BLaER1 (cell line): ENCODE results near the gene MTA3.

Experiments
- H3K27ac ChIP-seq: shearing (Covaris generic); formaldehyde crosslinking; 2 replicates; pipeline ENCODE4 v1.8.1; 2022
- H3K27me3 ChIP-seq: shearing (Covaris generic); formaldehyde crosslinking; 2 replicates; pipeline ENCODE4 v1.8.1; 2022
- H3K36me3 ChIP-seq: shearing (Covaris generic); formaldehyde crosslinking; 2 replicates; pipeline ENCODE4 v1.8.1; 2022
- H3K4me1 ChIP-seq: shearing (Covaris generic); formaldehyde crosslinking; 2 replicates; pipeline ENCODE4 v1.8.1; 2022
- H3K4me2 ChIP-seq: shearing (Covaris generic); formaldehyde crosslinking; 2 replicates; pipeline ENCODE4 v1.8.1; 2022
- H3K4me3 ChIP-seq: shearing (Covaris generic); formaldehyde crosslinking; 2 replicates; pipeline ENCODE4 v1.8.1; 2022
- H3K9ac ChIP-seq: shearing (Covaris generic); formaldehyde crosslinking; 2 replicates; pipeline ENCODE4 v1.8.1; 2022
- H3K9me3 ChIP-seq: shearing (Covaris generic); formaldehyde crosslinking; 2 replicates; pipeline ENCODE4 v1.8.1; 2022
- H4K20me1 ChIP-seq: shearing (Covaris generic); formaldehyde crosslinking; 2 replicates; pipeline ENCODE4 v1.8.1; 2022
- Cebpa-rat ChIP-seq: shearing (Covaris generic); IDR thresholded peaks from 2 replicates; pipeline ENCODE4 v1.8.1; 2022

MTA3 gene

DNA sequence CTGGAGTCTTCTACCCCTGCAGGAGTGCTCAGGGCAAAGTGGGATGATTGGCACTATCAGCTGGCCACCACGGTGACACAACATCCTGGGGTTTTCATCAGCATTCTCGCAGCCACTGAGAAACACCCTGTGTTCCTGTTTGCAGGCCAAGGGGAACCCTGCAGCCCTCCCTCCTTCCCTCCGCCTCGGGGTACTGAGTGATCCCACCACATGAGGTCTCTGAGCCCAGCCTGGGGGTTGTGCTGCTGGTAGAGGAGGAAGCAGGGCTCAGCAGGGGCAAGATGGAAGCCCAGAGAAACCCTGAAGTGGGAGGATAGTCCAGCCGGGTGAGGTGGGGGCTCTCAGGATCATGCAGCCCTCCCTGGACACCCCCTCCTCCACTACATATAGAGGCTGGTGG is 195.7 kb downstream of the MTA3 start, which contains the start of gene OXER1:
OXER1 (minus strand) TSS at position 40 of the 400 bp plus-strand sequence. CDS start 73 bp downstream, outside the sequence.
- no peaks in the 10 kb centered on the region for H3K27me3 ChIP-seq
- H3K36me3 ChIP-seq = peaks cover 21% of the 10 kb centered on the region; the same call in 1 of the 2 replicates
- H3K27ac ChIP-seq = 0 out of 2 replicates have a peak within 1 kb of the TSS, but pooled peaks have one; percentile 1
- peaks cover 12% of the 10 kb centered on the region; the same call in 1 of the 2 replicates for H3K4me1 ChIP-seq
- H3K4me3 ChIP-seq = no peak within 1 kb of the TSS
- no peak within 1 kb of the TSS for H3K9ac ChIP-seq
- H4K20me1 ChIP-seq = no peaks in the 10 kb centered on the region
- no peak for TF ChIP-seq Cebpa-rat
- H3K4me2 ChIP-seq = no peak within 1 kb of the TSS
- no peaks in the 10 kb centered on the region for H3K9me3 ChIP-seq

DNA sequence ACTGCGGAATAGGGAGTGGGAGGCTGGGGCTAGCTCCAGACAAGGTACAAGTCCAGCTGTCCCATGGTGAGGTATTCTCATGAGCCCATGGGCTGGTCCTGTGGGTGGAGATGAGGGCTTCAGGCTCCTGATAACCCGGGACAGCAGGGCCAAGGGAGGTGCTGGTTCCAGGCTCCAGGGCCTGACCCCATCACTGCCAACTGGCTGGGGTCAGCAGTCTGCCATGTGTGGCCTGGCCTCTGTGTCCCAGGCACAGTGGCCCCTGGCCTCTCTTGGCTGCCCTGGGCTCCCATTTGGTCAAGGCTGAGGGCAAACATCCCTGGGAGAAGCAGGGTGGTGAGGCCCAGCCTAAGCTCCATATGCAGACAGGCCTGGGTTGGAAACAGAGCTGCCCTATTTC is 196.5 kb downstream of the MTA3 start:
- H3K27me3 ChIP-seq = no peaks in the 10 kb centered on the region
- H3K4me2 ChIP-seq = no peak overlapping the region
- H3K36me3 ChIP-seq = peaks cover 21% of the 10 kb centered on the region; the same call in 1 of the 2 replicates
- peaks cover 12% of the 10 kb centered on the region; the same call in 1 of the 2 replicates for H3K4me1 ChIP-seq
- no peak for TF ChIP-seq Cebpa-rat
- no peaks in the 10 kb centered on the region for H3K9me3 ChIP-seq
- H3K4me3 ChIP-seq = no peak overlapping the region
- H4K20me1 ChIP-seq = no peaks in the 10 kb centered on the region
- no peak overlapping the region for H3K27ac ChIP-seq
- H3K9ac ChIP-seq = no peak overlapping the region

- Histone ChIP-seq H4K20me1 (no peaks in the 10 kb centered on the region), H3K9ac (no peak overlapping the region), H3K4me2 (no peak overlapping the region), H3K36me3 (peaks cover 16% of the 10 kb centered on the region; the same call in 1 of the 2 replicates), H3K27ac (no peak overlapping the region), H3K27me3 (no peaks in the 10 kb centered on the region), H3K9me3 (no peaks in the 10 kb centered on the region), H3K4me1 (peaks cover 12% of the 10 kb centered on the region; the same call in 1 of the 2 replicates), H3K4me3 (no peak overlapping the region)
- TF ChIP-seq Cebpa-rat = no peak
Measured at GRCh38 chr2:42765686-42766085, 197.3 kb downstream of the MTA3 start.

GRCh38 chr2:42767080-42767898 is 198.9 kb downstream of the MTA3 start:
- TF ChIP-seq Cebpa-rat = no peak
- no peak overlapping the region for H3K9ac ChIP-seq
- no peaks in the 10 kb centered on the region for H4K20me1 ChIP-seq
- no peaks in the 10 kb centered on the region for H3K9me3 ChIP-seq
- H3K27ac ChIP-seq = no peak overlapping the region
- H3K4me1 ChIP-seq = peaks cover 12% of the 10 kb centered on the region; the same call in 1 of the 2 replicates
- H3K4me3 ChIP-seq = no peak overlapping the region
- no peaks in the 10 kb centered on the region for H3K27me3 ChIP-seq
- no peak overlapping the region for H3K4me2 ChIP-seq
- H3K36me3 ChIP-seq = peaks cover 15% of the 10 kb centered on the region; the same call in 1 of the 2 replicates

- peaks cover 8% of the 10 kb centered on the region; the same call in 1 of the 2 replicates for H3K36me3 ChIP-seq
- H3K4me3 ChIP-seq = no peak overlapping the region
- no peaks in the 10 kb centered on the region for H4K20me1 ChIP-seq
- no peak for TF ChIP-seq Cebpa-rat
- H3K4me1 ChIP-seq = peaks cover 12% of the 10 kb centered on the region; the same call in 1 of the 2 replicates
- H3K9ac ChIP-seq = no peak overlapping the region
- H3K27ac ChIP-seq = no peak overlapping the region
- no peaks in the 10 kb centered on the region for H3K27me3 ChIP-seq
- H3K4me2 ChIP-seq = no peak overlapping the region
- no peaks in the 10 kb centered on the region for H3K9me3 ChIP-seq
Measured at GRCh38 chr2:42767899-42768705, 199.7 kb downstream of the MTA3 start.

GRCh38 chr2:42768706-42769256 is 200.3 kb downstream of the MTA3 start:
- TF ChIP-seq Cebpa-rat = no peak
- H3K4me2 ChIP-seq = no peak overlapping the region
- H3K27me3 ChIP-seq = no peaks in the 10 kb centered on the region
- no peaks in the 10 kb centered on the region for H3K9me3 ChIP-seq
- H3K9ac ChIP-seq = no peak overlapping the region
- peaks cover 11% of the 10 kb centered on the region; the same call in 1 of the 2 replicates for H3K4me1 ChIP-seq
- no peak overlapping the region for H3K4me3 ChIP-seq
- H4K20me1 ChIP-seq = no peaks in the 10 kb centered on the region
- peaks cover 1% of the 10 kb centered on the region; the same call in 1 of the 2 replicates for H3K36me3 ChIP-seq
- no peak overlapping the region for H3K27ac ChIP-seq

- Histone ChIP-seq H3K9ac (no peak overlapping the region), H3K9me3 (no peaks in the 10 kb centered on the region), H3K36me3 (no peaks in the 10 kb centered on the region), H3K4me2 (no peak overlapping the region), H4K20me1 (no peaks in the 10 kb centered on the region), H3K4me1 (peaks cover 13% of the 10 kb centered on the region), H3K27me3 (no peaks in the 10 kb centered on the region), H3K27ac (no peak overlapping the region), H3K4me3 (no peak overlapping the region)
- TF ChIP-seq Cebpa-rat = no peak
Measured at GRCh38 chr2:42769583-42770287, 201.3 kb downstream of the MTA3 start.

- H3K4me3 ChIP-seq = no peak overlapping the region
- H3K4me1 ChIP-seq = peaks cover 20% of the 10 kb centered on the region
- no peak overlapping the region for H3K4me2 ChIP-seq
- H3K9me3 ChIP-seq = no peaks in the 10 kb centered on the region
- no peaks in the 10 kb centered on the region for H3K27me3 ChIP-seq
- H4K20me1 ChIP-seq = no peaks in the 10 kb centered on the region
- no peaks in the 10 kb centered on the region for H3K36me3 ChIP-seq
- H3K27ac ChIP-seq = no peak overlapping the region
- H3K9ac ChIP-seq = no peak overlapping the region
- no peak for TF ChIP-seq Cebpa-rat
Measured at GRCh38 chr2:42770288-42771131, 202.1 kb downstream of the MTA3 start.
